Activated CD8-positive, alpha-beta memory T cell treated with anti-CD3 and anti-CD28 coated beads, Interleukin-2, amount 50 U/mL, for 1 hour (primary cell): Measurements from ENCODE around the gene TCF4.

Experiments
- DNase-seq: peaks from one replicate; pipeline ENCODE4 v3.0.0-alpha.2; 2020; ENCODE audit errors: extremely low read depth

Gene TCF4

GRCh38 chr18:55322178-55322735, 265.7 kb downstream of the TCF4 start:
- no peak for DNase-seq

DNA sequence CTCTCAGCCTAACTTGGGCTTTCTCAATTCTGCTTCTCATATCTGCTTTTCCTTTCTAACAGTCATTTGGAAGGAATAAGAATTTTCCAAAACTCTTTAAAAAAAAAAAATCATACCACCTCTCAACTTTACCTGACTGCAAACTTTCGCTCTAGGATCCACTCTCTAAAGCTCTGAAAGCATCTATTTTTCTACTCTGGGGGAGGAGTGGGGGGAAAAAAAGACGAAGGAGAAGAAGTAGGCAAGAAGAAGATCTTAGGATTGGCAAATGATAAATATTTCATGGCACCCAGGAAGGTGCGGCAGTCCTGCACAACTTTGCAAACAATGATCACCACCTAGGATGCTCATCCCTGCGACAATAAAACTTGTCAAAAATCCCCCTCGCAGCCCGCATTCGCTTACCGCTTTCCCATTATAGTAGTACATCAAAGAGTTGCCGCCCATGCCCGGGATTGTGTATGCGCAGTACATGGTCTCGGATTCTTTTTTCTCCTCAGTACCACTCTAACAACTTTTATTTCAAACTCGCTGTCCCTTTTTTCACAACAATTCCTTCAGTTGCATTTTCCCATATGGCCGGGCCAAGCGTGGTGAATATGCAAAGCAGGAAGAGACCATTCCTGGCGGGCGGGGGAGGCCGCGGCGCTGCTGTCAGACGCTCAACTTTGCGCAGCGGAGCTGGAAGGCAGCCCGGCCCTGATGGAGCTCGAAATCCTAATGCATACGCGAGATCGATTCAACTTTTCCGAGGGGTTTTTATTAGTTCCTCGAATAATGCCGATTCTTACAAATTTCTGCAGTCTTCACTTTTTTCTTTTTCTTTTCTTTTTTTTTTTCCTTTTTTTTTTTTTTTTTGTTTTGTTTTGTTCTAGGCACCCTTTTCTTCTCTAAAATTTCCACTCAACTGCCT, 266.5 kb downstream of the TCF4 start:
- DNase-seq = no peak

DNA sequence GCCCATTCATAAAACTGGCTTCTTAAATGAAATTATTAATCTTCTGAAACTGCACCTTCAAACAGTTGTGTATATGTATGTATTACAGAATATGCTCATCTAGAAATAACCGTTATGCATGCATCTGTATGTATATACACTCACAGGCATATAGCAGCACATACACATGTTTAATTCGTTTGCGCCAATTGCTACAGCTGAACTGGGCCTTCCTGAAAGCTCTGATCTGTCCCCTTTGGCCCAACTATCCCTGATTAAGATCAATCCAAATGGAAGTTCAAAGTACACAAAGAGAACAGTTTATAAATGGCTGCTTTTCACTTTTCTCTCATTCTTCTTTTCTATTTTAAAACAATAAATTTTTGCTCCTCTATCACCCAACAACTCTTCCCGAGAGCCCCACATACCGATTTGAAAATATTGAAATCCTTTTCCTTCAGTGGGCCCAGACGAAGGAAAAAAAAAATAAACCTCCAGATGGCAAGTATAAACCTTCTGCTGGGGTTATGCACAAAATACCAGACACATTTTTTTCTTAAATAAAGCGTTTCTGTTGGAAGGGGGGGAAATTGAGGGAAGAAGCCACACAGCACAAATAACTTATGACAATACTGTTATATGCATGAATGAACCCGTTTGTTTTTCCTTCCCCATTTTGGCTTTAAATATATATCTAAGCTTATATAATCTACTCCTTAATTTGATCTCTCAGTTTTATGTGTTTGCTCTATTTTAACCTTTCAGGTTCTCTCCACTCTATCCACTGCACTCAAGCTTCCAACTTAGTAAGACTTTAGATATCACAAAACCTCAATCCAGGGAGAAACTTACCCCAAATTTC, 267.3 kb downstream of the TCF4 start:
- no peak for DNase-seq

DNA sequence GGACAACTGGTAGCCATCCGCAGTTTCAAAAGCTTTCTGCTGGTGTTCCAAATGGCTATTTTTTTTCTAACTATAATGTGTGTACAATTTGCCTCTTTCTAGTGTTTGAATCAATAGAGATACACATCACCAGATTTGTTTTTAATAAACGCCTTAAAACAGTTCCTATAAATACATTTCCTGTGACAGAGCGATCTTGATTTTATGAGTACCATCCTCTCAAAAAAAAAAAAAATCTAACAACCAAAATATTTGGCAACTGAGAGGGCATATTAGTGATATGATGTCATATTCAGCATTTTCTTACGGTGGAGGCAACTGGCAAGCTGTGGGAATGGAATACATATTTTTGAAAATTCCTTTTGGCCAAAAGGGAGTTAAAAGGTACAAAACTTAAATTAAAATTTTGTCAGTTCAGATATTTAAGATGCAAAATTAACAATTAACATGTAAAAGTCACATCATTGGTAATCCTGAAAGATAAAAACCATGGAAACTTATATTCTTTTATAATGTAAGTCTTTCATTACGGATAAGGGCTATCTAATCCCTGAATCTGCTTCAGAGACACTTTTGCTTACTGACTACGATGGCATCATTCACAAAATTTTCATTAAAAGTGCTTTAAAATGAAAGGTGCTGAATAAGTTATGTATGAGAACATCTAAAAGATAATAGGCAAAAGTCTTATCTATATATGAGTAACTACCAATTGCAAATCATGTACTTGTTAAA, 268.4 kb downstream of the TCF4 start:
- DNase-seq = no peak

DNA sequence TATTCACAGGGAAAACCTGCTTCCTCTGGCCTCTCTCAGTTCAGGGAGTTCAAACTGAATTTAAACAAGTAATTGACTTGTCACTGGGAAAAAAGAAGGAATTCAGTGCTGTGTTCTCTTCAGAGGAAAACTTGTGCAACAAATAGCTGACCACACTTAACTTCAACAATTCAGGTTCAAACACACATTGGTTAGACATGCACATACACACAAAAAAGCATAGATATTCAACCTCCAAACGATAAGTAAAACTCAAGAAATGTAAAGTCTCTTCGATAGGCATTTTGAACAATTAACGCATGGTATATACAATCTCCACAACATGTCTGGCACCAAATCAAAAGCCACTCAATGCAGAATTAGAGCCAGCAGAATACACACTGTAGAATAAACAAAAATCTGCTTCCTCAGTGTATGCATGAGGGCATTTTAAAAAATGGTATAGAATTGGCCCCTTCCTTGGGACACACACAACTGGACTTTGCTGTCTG, 269.0 kb downstream of the TCF4 start:
- DNase-seq = no peak

DNA sequence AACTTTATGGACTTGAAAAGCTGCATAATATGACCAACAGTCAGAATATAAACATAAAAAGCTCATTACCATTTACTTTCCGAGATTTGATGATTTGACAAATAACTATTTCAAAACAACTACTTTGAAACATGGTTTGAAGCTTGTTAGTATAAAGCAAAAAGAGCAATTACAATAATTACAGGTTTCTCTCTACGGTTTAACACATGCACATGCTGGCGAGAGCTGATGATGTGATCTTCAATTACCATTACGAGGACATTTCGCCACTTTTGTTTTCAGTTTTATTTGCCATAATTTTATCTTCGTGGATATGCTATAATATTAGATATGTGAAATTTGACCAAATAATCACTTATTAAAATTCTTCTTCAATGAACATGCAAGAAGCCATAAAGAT, 270.1 kb downstream of the TCF4 start:
- no peak for DNase-seq

DNA sequence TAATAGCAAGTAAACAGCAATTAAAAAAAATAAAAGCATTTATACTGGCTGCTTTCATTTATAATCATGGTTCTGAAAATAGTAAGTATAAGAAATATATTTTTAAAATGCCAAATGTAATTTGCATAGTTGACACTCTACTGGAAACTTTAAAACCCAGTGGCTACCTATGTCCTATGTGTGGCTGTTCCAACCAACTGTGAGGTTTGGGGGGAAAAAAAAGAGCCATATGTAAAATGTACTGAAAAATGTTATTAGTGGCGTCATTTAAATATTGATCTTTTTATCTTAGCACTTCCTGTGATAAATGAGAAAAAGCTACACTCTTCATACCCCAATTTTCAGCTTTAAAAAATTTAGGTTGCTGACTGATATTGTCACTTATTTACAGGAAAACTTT, 270.7 kb downstream of the TCF4 start:
- DNase-seq = no peak

GRCh38 chr18:55316486-55317184, 271.4 kb downstream of the TCF4 start:
- DNase-seq = no peak

- no peak for DNase-seq
Observed at GRCh38 chr18:55314615-55315237, 273.3 kb downstream of the TCF4 start.

DNA sequence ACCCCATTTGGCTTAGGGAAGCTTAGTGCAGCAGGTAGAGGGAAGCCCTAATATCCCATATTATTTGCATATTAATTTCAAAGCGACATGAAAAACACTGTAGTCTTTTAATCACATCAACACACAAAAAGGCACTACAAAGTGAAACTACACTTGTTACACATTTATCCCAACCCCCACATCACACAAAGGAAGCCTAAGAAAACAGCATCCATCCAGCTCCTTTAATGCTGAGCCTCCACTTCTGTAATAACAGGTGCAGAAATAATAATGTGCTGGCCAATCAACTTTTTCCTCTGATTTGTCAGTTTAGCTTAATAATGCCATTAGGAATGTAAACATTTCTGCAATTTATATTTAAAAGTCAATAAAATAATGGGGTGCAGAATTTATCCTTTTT, 274.0 kb downstream of the TCF4 start:
- DNase-seq = no peak

GRCh38 chr18:55310863-55311262, 277.1 kb downstream of the TCF4 start:
- no peak for DNase-seq

- no peak for DNase-seq
Observed at GRCh38 chr18:55310044-55310676, 277.8 kb downstream of the TCF4 start.

DNA sequence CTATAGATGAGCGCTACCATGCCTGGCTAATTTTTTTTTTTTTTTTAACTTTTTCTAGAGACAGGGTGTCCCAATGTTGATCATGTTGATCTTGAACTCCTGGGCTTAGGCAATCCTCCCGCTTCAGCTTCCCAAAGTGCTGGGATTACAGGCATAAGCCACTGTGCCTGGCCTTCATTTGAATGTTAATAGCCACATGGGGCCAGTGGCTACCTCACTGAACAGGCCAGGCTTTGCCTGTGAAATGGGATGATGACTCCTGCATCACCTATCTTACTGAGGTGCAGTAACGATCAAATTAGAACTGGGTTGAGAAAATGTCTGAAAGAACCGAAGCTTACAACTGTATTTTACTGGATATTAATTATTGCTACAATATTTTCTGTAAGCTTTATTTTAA, 278.7 kb downstream of the TCF4 start:
- no peak for DNase-seq

DNA sequence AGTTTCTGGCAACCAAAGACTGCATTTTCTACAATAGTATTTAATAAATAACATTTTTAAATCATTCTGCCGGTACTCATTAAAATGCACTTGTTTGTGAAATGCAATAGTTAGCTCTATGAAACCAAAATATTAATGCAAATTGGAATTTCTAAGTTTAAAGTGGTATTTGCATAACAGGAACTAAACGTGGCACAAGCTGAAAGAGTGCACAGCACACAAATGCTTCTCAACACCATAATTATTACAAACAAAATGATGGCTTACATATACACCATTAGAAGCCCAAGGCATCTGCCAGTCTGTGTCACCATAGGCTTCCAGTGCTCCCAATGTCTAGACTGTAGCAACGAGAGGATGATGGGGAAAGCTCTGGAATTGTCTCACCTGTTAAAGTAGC, 280.5 kb downstream of the TCF4 start:
- no peak for DNase-seq

GRCh38 chr18:55306359-55307024, 281.5 kb downstream of the TCF4 start:
- DNase-seq = no peak

GRCh38 chr18:55302167-55302833, 285.7 kb downstream of the TCF4 start:
- no peak for DNase-seq

DNA sequence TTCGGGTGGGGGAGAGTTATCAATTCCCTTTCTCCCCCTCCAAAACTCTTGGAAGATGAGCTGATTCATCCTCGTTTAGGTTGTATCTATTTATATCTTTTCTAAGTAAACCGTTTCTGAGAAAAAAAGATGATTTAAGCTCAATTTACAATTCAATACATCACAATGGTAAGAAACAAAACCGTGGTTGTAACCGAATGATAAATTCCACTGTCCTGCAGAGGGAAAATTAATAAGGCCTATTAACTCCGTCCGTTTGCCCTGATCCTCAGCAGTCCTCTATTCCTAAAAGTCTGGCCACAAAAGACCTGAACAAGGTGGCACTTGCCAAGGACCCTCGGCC, 286.2 kb downstream of the TCF4 start:
- DNase-seq = no peak

DNA sequence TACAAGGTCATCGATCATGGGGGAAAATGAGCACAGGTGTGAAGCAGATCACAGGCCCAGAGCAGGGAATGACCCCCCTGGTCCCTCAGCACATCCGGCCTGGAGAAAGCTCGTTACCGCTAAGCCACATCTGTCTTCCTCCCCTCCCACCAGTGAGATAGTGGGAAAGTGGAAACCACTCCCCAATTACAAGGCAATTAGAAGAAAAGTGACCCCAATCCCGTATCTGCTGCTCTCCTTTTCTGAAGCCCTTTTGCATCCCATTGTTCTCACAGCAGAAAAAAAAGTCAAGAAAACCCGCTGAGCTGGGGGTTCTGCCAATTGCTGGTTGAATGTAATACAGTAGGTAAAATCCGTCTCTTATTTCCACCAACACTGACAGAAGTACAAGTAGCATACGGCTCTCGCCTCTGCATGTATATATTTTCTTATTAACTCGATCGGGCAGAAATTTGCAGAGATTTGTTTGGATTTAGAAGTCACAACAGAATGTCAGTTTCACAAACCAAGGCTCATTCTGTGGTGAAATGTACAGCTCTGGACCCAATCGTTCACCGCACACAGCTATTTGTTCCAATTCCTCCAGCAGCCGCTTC, 287.0 kb downstream of the TCF4 start:
- no peak for DNase-seq
